SH-SY5Y (cell line): ENCODE data around the gene TLE3.

Source experiments
- GATA2 ChIP-seq: IDR thresholded peaks from 2 replicates; pipeline ENCODE4 v1.6.1; 2011; ENCODE audit warnings: mild to moderate bottlenecking, low read depth, low read length
- GATA3 ChIP-seq: IDR thresholded peaks from 2 replicates; pipeline ENCODE4 v1.6.1; 2011; ENCODE audit warnings: low read depth, mild to moderate bottlenecking, low read length, moderate library complexity

DNA sequence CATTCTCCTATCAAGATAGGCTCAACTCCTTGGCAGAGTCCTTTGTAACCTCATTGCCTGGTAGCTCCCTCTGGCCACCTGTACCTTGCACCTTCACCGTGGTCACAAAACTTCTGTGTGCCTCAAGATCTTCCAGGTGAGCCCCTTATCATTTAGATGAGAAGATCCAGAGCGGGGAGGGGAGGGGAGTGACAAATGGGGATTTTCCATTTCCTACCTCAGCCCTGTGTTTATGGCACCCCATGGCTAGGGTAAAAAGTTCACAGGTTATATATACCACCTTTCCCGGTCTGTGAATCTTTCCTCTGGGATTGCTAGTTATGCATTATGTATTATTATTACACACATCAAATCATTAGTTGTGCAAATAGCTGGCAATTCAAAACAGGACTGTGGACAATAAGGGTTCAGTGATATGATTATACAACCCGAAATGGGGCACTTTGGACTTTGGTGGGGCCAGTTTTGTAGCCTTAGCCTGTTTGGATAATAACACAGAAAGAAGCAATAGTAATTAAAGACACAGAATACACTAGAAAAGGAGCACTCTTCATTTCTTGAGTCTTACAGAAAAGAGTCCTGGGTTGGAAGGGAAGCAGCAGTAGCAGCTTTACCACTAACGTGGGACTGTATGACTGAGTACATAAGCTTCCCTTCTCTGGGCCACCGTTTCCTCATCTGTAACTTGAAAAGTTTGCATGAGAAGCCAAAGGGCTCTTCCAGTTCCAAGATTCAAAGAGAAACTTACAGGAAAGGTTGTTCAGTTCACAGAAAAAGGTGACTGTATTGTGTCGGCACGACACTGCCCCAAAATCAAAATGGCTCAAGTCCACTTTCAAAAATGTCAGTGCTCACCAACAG is 7.1 kb downstream of the TLE3 start:
- TF ChIP-seq GATA2 (no peak), GATA3 (no peak)
